22Rv1 (cell line): Measurements from ENCODE around the gene ING1.

Experiments
- H3K27ac ChIP-seq: fragments of 450-650 bp; 2 replicates; pipeline ENCODE4 v1.5.1; 2017
- CTCF ChIP-seq: fragments of 450-650 bp; IDR thresholded peaks from 2 replicates; pipeline ENCODE4 v1.5.1; 2017; ENCODE audit warnings: mild to moderate bottlenecking
- ZFX ChIP-seq: fragments of 450-650 bp; IDR thresholded peaks from 2 replicates; pipeline ENCODE4 v1.6.1; 2017; ENCODE audit warnings: antibody characterized with exemption, borderline replicate concordance

The ING1 gene

GRCh38 chr13:110746438-110746837 lies 32.9 kb downstream of the ING1 start:
- no peak overlapping the region for H3K27ac ChIP-seq
- TF ChIP-seq ZFX = no peak
- no peak for TF ChIP-seq CTCF

GRCh38 chr13:110748271-110748670 lies 34.8 kb downstream of the ING1 start:
- TF ChIP-seq CTCF = no peak
- TF ChIP-seq ZFX = no peak
- no peak overlapping the region for H3K27ac ChIP-seq

- TF ChIP-seq CTCF = no peak
- TF ChIP-seq ZFX = no peak
- H3K27ac ChIP-seq = no peak overlapping the region
These were observed 42.7 kb downstream of the ING1 start for GRCh38 chr13:110756219-110756631.

- TF ChIP-seq ZFX = no peak
- TF ChIP-seq CTCF = no peak
- H3K27ac ChIP-seq = no peak overlapping the region
These were observed 43.8 kb downstream of the ING1 start for GRCh38 chr13:110757296-110757695.

GRCh38 chr13:110758195-110758805 lies 44.8 kb downstream of the ING1 start:
- no peak for TF ChIP-seq CTCF
- TF ChIP-seq ZFX = no peak

GRCh38 chr13:110759710-110760109 lies 46.2 kb downstream of the ING1 start:
- TF ChIP-seq CTCF (no peak), ZFX (no peak)
- H3K27ac ChIP-seq = no peak overlapping the region

More at GRCh38 chr13:110758195-110758805, 44.8 kb downstream of the ING1 start:
- no peak overlapping the region for H3K27ac ChIP-seq

- no peak for TF ChIP-seq CTCF
- TF ChIP-seq ZFX = no peak
- H3K27ac ChIP-seq = no peak overlapping the region
These were observed 47.1 kb downstream of the ING1 start for GRCh38 chr13:110760611-110761010.
